ENCODE measurements around the gene FLRT1. TPM values are rescaled to one million over a fixed set of nuclear protein-coding genes. Genes with fewer than 3 reads are reported as not detected.

The FLRT1 gene
- total RNA-seq, 1 experiment from 2014 or later = not detected

GRCh38 chr11:64081745-64082442 lies 46.2 kb downstream of the FLRT1 start:
- Histone ChIP-seq H3K9me3 (ENCODE audit: low read length) (no peaks in the 10 kb centered on the region), H3K9ac (ENCODE audit: low read length) (no peak overlapping the region), H3K9me2 (replicated peaks; ENCODE audit: insufficient read depth, low read length) (no peaks in the 10 kb centered on the region), H3K27ac (ENCODE audit: low read length) (no peak overlapping the region), H4K20me1 (ENCODE audit: insufficient read depth, low read depth, low read length) (no peaks in the 10 kb centered on the region), H3K4me2 (ENCODE audit: low read depth, low read length, poor library complexity, severe bottlenecking) (no peak overlapping the region), H3K4me3 (ENCODE audit: low read length) (no peak overlapping the region), H3K4me1 (ENCODE audit: low read length) (no peaks in the 10 kb centered on the region), H3K79me2 (ENCODE audit: low read length) (no peaks in the 10 kb centered on the region), H3K36me3 (ENCODE audit: insufficient read depth, low read length) (no peaks in the 10 kb centered on the region), H3K27me3 (ENCODE audit: low read length) (no peaks in the 10 kb centered on the region), H2AFZ (ENCODE audit: low read length) (no peak overlapping the region)
- DNase-seq = no peak

DNA sequence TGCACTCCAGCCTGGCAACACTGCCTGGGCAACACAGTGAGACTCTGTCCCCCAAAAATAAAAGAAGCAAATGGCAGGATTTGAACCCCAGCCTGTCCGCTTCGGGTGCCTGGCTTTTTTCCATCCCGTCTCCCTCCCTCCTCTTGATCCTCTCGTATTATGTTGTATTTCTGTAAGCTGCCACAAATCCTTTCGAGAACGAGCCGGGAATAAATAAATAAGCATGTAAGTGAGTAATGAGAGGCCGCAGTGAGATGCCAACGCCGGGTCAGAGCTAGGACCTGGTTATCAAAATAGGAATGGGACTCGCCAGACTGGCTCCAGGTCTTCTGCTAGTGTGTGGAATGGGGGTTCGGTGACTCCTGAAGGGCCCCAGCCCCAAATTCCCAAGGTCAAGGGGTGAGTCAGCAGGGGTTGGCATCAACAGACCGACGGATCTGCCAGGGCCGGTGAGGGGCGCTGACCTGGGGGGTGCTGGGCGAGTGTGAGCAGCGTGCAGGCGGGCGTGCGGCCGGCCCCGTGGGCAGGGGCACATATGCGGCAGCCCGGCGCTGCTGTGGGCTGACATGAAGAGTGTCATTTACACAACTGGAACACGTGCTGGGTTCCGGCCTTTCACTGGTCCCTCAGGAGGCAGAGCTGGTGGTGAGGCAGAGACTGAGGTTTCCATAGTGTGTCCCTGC lies 47.8 kb downstream of the FLRT1 start:
- Histone ChIP-seq H3K36me3 (ENCODE audit: insufficient read depth, low read length) (no peaks in the 10 kb centered on the region), H3K79me2 (ENCODE audit: low read length) (no peaks in the 10 kb centered on the region), H3K4me3 (ENCODE audit: low read length) (no peak overlapping the region), H2AFZ (ENCODE audit: low read length) (no peak overlapping the region), H3K9me2 (replicated peaks; ENCODE audit: insufficient read depth, low read length) (no peaks in the 10 kb centered on the region), H3K9me3 (ENCODE audit: low read length) (no peaks in the 10 kb centered on the region), H3K4me2 (ENCODE audit: low read depth, low read length, poor library complexity, severe bottlenecking) (no peak overlapping the region), H3K27ac (ENCODE audit: low read length) (no peak overlapping the region), H3K9ac (ENCODE audit: low read length) (no peak overlapping the region), H4K20me1 (ENCODE audit: insufficient read depth, low read depth, low read length) (no peaks in the 10 kb centered on the region), H3K4me1 (ENCODE audit: low read length) (no peaks in the 10 kb centered on the region), H3K27me3 (ENCODE audit: low read length) (no peaks in the 10 kb centered on the region)
- no peak for DNase-seq

GRCh38 chr11:64084146-64084950 lies 48.6 kb downstream of the FLRT1 start:
- no peaks in the 10 kb centered on the region for H3K36me3 ChIP-seq (ENCODE audit: insufficient read depth, low read length)
- H3K27ac ChIP-seq (ENCODE audit: low read length) = no peak overlapping the region
- H3K27me3 ChIP-seq (ENCODE audit: low read length) = no peaks in the 10 kb centered on the region
- no peaks in the 10 kb centered on the region for H3K9me2 ChIP-seq (replicated peaks; ENCODE audit: insufficient read depth, low read length)
- H4K20me1 ChIP-seq (ENCODE audit: insufficient read depth, low read depth, low read length) = no peaks in the 10 kb centered on the region
- H3K9ac ChIP-seq (ENCODE audit: low read length) = no peak overlapping the region
- DNase-seq = no peak
- no peaks in the 10 kb centered on the region for H3K9me3 ChIP-seq (ENCODE audit: low read length)
- no peak overlapping the region for H3K4me3 ChIP-seq (ENCODE audit: low read length)
- H3K79me2 ChIP-seq (ENCODE audit: low read length) = no peaks in the 10 kb centered on the region
- no peak overlapping the region for H2AFZ ChIP-seq (ENCODE audit: low read length)
- no peaks in the 10 kb centered on the region for H3K4me1 ChIP-seq (ENCODE audit: low read length)
- no peak overlapping the region for H3K4me2 ChIP-seq (ENCODE audit: low read depth, low read length, poor library complexity, severe bottlenecking)

DNA sequence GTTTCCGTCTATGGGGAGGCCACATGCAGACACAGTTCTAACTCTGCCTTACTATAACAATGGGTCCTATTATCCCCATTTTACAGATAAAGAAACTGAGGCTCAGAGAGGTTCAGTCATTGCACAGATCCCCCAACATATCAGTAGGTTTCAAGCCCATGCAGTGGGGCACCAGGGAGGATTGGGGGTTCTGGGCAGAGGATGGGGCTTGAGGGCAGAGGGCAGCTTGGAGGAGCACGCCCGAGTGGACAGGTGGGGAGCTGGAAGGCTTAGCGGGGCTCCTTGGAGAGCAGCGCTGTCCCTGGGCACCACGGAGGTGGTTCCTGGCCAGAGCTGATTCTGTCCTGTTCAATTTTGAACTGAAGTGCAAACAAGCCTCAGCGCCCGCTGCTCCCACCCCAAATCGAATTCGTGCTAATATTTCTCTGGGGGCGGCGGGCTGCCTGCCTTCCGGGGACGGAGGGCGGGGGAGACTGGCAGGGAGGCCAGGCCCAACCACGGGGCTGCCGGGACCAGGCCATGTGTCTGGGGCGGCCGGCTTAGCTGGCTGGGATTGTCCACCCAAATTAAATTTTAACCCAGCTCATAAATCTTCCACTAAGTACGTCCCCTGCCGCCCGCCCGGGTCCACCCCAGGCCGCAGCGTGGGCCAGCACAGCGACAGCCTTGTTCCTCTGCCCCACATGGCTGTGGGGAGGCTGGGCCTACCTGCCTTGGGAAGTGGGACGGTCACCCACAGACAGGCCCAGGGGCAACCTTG lies 49.4 kb downstream of the FLRT1 start:
- H3K9me2 ChIP-seq (replicated peaks; ENCODE audit: insufficient read depth, low read length) = no peaks in the 10 kb centered on the region
- no peaks in the 10 kb centered on the region for H3K4me1 ChIP-seq (ENCODE audit: low read length)
- no peak overlapping the region for H3K9ac ChIP-seq (ENCODE audit: low read length)
- no peaks in the 10 kb centered on the region for H3K36me3 ChIP-seq (ENCODE audit: insufficient read depth, low read length)
- H3K27ac ChIP-seq (ENCODE audit: low read length) = no peak overlapping the region
- H3K27me3 ChIP-seq (ENCODE audit: low read length) = no peaks in the 10 kb centered on the region
- H3K4me2 ChIP-seq (ENCODE audit: low read depth, low read length, poor library complexity, severe bottlenecking) = no peak overlapping the region
- DNase-seq = no peak
- H3K4me3 ChIP-seq (ENCODE audit: low read length) = no peak overlapping the region
- no peak overlapping the region for H2AFZ ChIP-seq (ENCODE audit: low read length)
- H3K9me3 ChIP-seq (ENCODE audit: low read length) = no peaks in the 10 kb centered on the region
- H3K79me2 ChIP-seq (ENCODE audit: low read length) = no peaks in the 10 kb centered on the region
- no peaks in the 10 kb centered on the region for H4K20me1 ChIP-seq (ENCODE audit: insufficient read depth, low read depth, low read length)

Other genes with a start within 250 kb of the FLRT1 start
- gene SPINDOC, start 222.5 kb upstream of the FLRT1 start, total RNA-seq (2014; rRNA removed; shearing (Covaris generic); ENCODE audit: low replicate concordance) = 40.3 and 88.1 TPM in 2 replicates
- 22.1 and 26.9 TPM in 2 replicates for gene MARK2, start 196.8 kb upstream of the FLRT1 start, total RNA-seq (2014; rRNA removed; shearing (Covaris generic); ENCODE audit: low replicate concordance)
- 2.1 and 2.4 TPM in 2 replicates for gene RCOR2, start 118.8 kb upstream of the FLRT1 start, total RNA-seq (2014; rRNA removed; shearing (Covaris generic); ENCODE audit: low replicate concordance)
- 19.0 and 19.2 TPM in 2 replicates for gene NAA40, start 96.9 kb upstream of the FLRT1 start, total RNA-seq (2014; rRNA removed; shearing (Covaris generic); ENCODE audit: low replicate concordance)
- 574 and 779 TPM in 2 replicates for gene COX8A, start 61.3 kb upstream of the FLRT1 start, total RNA-seq (2014; rRNA removed; shearing (Covaris generic); ENCODE audit: low replicate concordance)
- gene OTUB1, start 49.5 kb upstream of the FLRT1 start, total RNA-seq (2014; rRNA removed; shearing (Covaris generic); ENCODE audit: low replicate concordance) = 41.6 and 61.7 TPM in 2 replicates
- 5.4 TPM in 1 of 2 replicates, not detected in the other for gene MACROD1, start 130.2 kb downstream of the FLRT1 start, total RNA-seq (2014; rRNA removed; shearing (Covaris generic); ENCODE audit: low replicate concordance)
- gene STIP1, start 150.2 kb downstream of the FLRT1 start, total RNA-seq (2014; rRNA removed; shearing (Covaris generic); ENCODE audit: low replicate concordance) = 101 and 199 TPM in 2 replicates
- 72.7 and 141 TPM in 2 replicates for gene FERMT3, start 170.8 kb downstream of the FLRT1 start, total RNA-seq (2014; rRNA removed; shearing (Covaris generic); ENCODE audit: low replicate concordance)
- gene TRPT1, start 190.3 kb downstream of the FLRT1 start, total RNA-seq (2014; rRNA removed; shearing (Covaris generic); ENCODE audit: low replicate concordance) = 72.5 and 90.4 TPM in 2 replicates
- gene NUDT22, start 190.3 kb downstream of the FLRT1 start, total RNA-seq (2014; rRNA removed; shearing (Covaris generic); ENCODE audit: low replicate concordance) = 70.0 and 114 TPM in 2 replicates
- gene DNAJC4, start 194.6 kb downstream of the FLRT1 start, total RNA-seq (2014; rRNA removed; shearing (Covaris generic); ENCODE audit: low replicate concordance) = 32.0 and 51.0 TPM in 2 replicates
- 43.4 and 67.9 TPM in 2 replicates for gene VEGFB, start 198.7 kb downstream of the FLRT1 start, total RNA-seq (2014; rRNA removed; shearing (Covaris generic); ENCODE audit: low replicate concordance)
- 27.8 and 73.4 TPM in 2 replicates for gene FKBP2, start 205.2 kb downstream of the FLRT1 start, total RNA-seq (2014; rRNA removed; shearing (Covaris generic); ENCODE audit: low replicate concordance)
- 111 and 256 TPM in 2 replicates for gene PPP1R14B, start 211.0 kb downstream of the FLRT1 start, total RNA-seq (2014; rRNA removed; shearing (Covaris generic); ENCODE audit: low replicate concordance)
- gene PLCB3, start 215.6 kb downstream of the FLRT1 start, total RNA-seq (2014; rRNA removed; shearing (Covaris generic); ENCODE audit: low replicate concordance) = 5.7 and 12.7 TPM in 2 replicates
- 45.3 and 94.6 TPM in 2 replicates for gene BAD, start 248.7 kb downstream of the FLRT1 start, total RNA-seq (2014; rRNA removed; shearing (Covaris generic); ENCODE audit: low replicate concordance)
- gene GPR137, start 249.9 kb downstream of the FLRT1 start, total RNA-seq (2014; rRNA removed; shearing (Covaris generic); ENCODE audit: low replicate concordance) = 10.8 and 14.2 TPM in 2 replicates